ENCODE data around the gene XPNPEP1.
"Not testable (repeated sequence)": the region's sequence is repeated elsewhere in the genome, so short reads cannot be mapped to it uniquely, and the experiment has no call there.

The XPNPEP1 gene

GRCh38 chr10:109924087-109924486 lies 776 bp upstream of the XPNPEP1 start:
- DNase-seq (ENCODE audit: low read depth): no peak

GRCh38 chr10:109922358-109922975 lies 844 bp downstream of the XPNPEP1 start:
- DNase-seq (ENCODE audit: low read depth): no peak

GRCh38 chr10:109920016-109920415 lies 3.3 kb downstream of the XPNPEP1 start:
- no peak for DNase-seq (ENCODE audit: low read depth)

GRCh38 chr10:109919220-109919619 lies 4.1 kb downstream of the XPNPEP1 start:
- DNase-seq (ENCODE audit: low read depth): no peak

GRCh38 chr10:109918707-109919106 lies 4.6 kb downstream of the XPNPEP1 start:
- DNase-seq (ENCODE audit: low read depth): not testable (repeated sequence)

GRCh38 chr10:109915566-109915965 lies 7.7 kb downstream of the XPNPEP1 start:
- DNase-seq (ENCODE audit: low read depth): no peak

GRCh38 chr10:109914966-109915365 lies 8.3 kb downstream of the XPNPEP1 start:
- no peak for DNase-seq (ENCODE audit: low read depth)

- no peak for DNase-seq (ENCODE audit: low read depth)
These were observed 9.9 kb downstream of the XPNPEP1 start for GRCh38 chr10:109913306-109913892.

GRCh38 chr10:109912335-109913281 lies 10.7 kb downstream of the XPNPEP1 start:
- no peak for DNase-seq (ENCODE audit: low read depth)

- DNase-seq (ENCODE audit: low read depth): no peak
These were observed 11.4 kb downstream of the XPNPEP1 start for GRCh38 chr10:109911903-109912302.

GRCh38 chr10:109906316-109906715 lies 17.0 kb downstream of the XPNPEP1 start:
- DNase-seq (ENCODE audit: low read depth): no peak

- DNase-seq (ENCODE audit: low read depth): no peak
These were observed 18.9 kb downstream of the XPNPEP1 start for GRCh38 chr10:109904397-109904796.

GRCh38 chr10:109902992-109903947 lies 20.0 kb downstream of the XPNPEP1 start:
- DNase-seq (ENCODE audit: low read depth): no peak

- peak; percentile 67 for DNase-seq (ENCODE audit: low read depth)
These were observed 23.7 kb downstream of the XPNPEP1 start for GRCh38 chr10:109899356-109900331.

- no peak for DNase-seq (ENCODE audit: low read depth)
These were observed 24.5 kb downstream of the XPNPEP1 start for GRCh38 chr10:109898666-109899355.

GRCh38 chr10:109898007-109898406 lies 25.3 kb downstream of the XPNPEP1 start:
- no peak for DNase-seq (ENCODE audit: low read depth)

GRCh38 chr10:109895848-109896247 lies 27.5 kb downstream of the XPNPEP1 start:
- no peak for DNase-seq (ENCODE audit: low read depth)

- DNase-seq (ENCODE audit: low read depth): no peak
These were observed 28.1 kb downstream of the XPNPEP1 start for GRCh38 chr10:109895095-109895818.

- peak; percentile 77 for DNase-seq (ENCODE audit: low read depth)
These were observed 28.8 kb downstream of the XPNPEP1 start for GRCh38 chr10:109894516-109894915.
